ENCODE results near the gene PACRG. TPM values are rescaled to one million over a fixed set of nuclear protein-coding genes. Genes with fewer than 3 reads are reported as not detected.

PACRG gene
- total RNA-seq, 1 donor: under 0.01 TPM

GRCh38 chr6:163364641-163365040 lies 636.9 kb downstream of the PACRG start:
- no peak overlapping the region for H3K4me3 ChIP-seq (ENCODE audit: low read depth, low read length)
- DNase-seq (ENCODE audit: low read depth): no peak
- TF ChIP-seq CTCF (IDR thresholded peaks at IDR 0.05; ENCODE audit: insufficient read depth, low read depth, low read length): no peak

Small RNA genes within 50 kb of the gene (small RNA-seq; reads per million reads assigned to genes)
- gene AL031121.1 (not detected), gene AL590286.1 (not detected)

Other genes starting within 250 kb of the PACRG start
- 2.2 and 4.2 TPM in 2 replicates for gene PRKN, start 208 bp upstream of the PACRG start, total RNA-seq

Measured in fibroblast of villous mesenchyme (primary cell).